Superior temporal gyrus (tissue), 1 donor: Measurements from ENCODE around the gene FAM3A.

ENCODE experiments used
- DNase-seq: peaks from one replicate; pipeline ENCODE4 v3.0.0-alpha.2; 2016; ENCODE audit errors: extremely low spot score

The FAM3A gene

GRCh38 chrX:154481195-154481594, 34.8 kb downstream of the FAM3A start:
- no peak for DNase-seq

- peak; percentile 84 for DNase-seq
These were observed 37.1 kb downstream of the FAM3A start, which contains the start of gene LAGE3 for GRCh38 chrX:154478728-154479622. Gene LAGE3, minus strand, starts transcription at chrX:154479281. Its CDS starts 366 bp downstream, at chrX:154478915.

GRCh38 chrX:154477891-154478477, 38.0 kb downstream of the FAM3A start:
- DNase-seq = no peak

DNA sequence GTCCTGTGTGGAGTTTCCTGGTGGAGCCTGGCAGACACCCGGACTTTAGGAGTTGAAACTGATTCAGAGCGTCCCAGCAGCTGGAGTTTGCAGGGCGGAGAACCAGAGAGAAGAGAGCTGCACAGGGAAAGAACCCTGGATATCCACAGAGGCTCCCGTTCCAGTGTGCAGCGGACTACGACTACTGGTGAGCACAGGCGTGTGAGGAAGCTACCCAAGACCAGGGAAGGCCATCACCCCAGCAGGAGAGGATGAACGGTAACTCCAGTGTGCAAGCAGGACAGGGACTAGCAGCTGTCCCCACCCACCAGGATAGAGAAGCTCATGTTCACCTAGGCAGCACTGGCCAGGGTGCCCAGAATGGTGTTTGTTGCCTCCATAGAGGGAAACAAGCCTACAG, 39.2 kb downstream of the FAM3A start:
- DNase-seq = no peak

DNA sequence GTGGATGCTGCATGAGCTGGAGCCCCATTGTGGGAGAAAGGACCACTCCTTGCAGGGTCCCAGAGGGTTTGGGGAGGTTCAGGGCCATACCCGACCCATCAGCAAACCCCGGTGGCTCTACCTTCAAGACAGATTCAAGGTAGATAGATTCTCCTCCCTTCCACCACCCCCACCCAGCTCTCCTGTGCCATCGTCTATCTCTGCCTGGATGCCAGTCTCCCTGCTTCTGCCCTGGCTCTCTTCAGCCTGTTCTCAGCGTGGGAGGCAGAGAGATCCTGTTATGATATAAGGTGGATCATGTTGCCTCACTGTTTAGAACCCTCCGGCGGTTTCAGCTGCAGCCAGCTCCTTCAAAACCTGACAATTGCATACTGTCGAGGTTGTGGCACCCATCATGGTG, 42.3 kb downstream of the FAM3A start:
- DNase-seq = no peak

- DNase-seq = no peak
These were observed 43.1 kb downstream of the FAM3A start for GRCh38 chrX:154472685-154473632.

- DNase-seq = no peak
These were observed 44.0 kb downstream of the FAM3A start for GRCh38 chrX:154471839-154472684.

- DNase-seq = no peak
These were observed 45.0 kb downstream of the FAM3A start for GRCh38 chrX:154470914-154471568.

- DNase-seq = no peak
These were observed 45.6 kb downstream of the FAM3A start for GRCh38 chrX:154470434-154470833.

DNA sequence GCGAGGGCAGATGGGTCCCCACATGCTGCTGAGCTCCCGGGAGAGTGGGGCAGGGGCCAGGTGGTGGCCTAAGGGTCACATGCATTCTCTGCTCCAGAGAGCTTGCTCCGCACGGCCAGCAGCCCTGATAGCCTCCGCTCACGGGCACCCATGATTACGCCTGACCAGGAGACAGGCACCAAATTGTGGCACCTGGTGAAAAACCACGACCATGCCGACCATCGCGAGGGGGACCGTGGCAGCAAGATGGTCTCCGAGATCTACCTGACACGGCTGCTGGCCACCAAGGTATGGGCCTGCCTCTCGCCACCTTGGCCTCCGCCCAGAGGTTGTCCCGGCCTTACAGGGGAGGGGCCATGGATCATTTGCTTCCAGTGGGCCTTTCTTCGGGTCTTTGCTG, 46.2 kb downstream of the FAM3A start:
- DNase-seq = no peak

DNA sequence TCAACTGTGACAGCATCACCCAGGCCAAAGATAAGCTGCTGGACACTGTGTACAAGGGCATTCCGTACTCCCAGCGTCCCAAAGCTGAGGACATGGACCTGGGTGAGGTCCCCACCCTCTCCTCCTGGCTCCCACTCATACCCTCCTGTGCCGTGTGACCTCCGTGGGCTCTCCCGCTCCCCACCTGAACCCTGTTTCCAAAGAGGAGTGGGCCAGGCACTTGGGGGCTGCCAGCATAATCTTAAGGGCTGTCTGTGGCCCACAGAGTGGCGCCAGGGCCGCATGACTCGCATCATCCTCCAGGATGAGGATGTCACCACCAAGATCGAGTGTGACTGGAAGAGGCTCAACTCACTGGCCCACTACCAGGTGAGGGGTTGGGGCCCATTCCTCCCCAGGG, 46.9 kb downstream of the FAM3A start:
- no peak for DNase-seq

DNA sequence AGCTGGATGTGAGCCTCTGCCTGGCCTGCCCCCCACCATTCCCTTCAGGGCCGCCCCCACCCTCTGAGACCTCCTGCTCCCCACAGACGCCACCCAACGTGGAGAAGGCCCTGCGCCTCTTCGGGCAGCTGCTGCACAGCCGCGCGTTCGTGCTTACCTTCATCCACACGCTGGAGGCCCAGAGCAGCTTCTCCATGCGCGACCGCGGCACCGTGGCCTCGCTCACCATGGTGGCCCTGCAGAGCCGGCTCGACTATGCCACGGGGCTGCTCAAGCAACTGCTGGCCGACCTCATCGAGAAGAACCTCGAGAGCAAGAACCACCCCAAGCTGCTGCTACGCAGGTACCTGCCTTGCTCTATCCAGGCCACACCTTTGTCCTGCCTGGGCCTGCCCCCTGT, 47.8 kb downstream of the FAM3A start:
- no peak for DNase-seq

DNA sequence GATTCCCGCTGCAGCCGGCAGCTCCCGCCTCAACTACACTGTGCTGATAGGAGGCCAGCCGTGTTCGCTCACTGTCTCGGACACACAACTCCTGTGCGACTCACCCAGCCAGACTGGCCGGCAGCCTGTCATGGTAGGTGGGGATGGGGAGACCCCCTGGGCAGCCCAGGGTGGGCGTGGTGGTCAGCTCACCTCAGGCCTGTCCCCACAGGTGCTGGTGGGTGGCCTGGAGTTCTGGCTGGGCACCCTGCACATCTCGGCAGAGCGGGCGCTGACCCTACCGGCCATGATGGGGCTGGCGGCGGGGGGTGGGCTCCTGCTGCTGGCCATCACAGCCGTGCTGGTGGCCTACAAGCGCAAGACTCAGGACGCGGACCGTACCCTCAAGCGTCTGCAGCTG, 48.5 kb downstream of the FAM3A start:
- no peak for DNase-seq

DNA sequence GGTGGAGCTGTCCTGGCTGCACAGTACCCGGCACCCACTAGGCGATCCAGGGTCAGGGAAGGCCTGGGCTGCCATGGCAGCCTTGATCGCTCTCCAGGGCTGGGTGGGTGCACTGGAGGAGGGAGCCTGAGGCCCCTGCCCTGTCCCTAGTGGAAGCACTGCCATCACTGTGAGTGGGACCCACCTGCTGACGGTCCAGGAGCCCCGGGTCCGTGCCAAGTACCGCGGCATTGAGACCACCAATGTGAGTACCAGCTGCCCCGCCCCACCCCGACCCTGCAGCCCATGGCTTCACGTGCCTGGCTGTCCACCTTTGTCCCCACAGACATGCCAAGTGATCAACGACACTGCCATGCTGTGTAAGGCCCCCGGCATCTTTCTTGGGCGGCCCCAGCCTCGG, 49.1 kb downstream of the FAM3A start:
- DNase-seq = no peak

GRCh38 chrX:154466036-154466435, 50.0 kb downstream of the FAM3A start:
- no peak for DNase-seq

GRCh38 chrX:154465601-154466000, 50.4 kb downstream of the FAM3A start:
- DNase-seq = no peak

GRCh38 chrX:154464806-154465365, 51.1 kb downstream of the FAM3A start:
- no peak for DNase-seq

- DNase-seq = no peak
These were observed 52.3 kb downstream of the FAM3A start for GRCh38 chrX:154463611-154464220.

DNA sequence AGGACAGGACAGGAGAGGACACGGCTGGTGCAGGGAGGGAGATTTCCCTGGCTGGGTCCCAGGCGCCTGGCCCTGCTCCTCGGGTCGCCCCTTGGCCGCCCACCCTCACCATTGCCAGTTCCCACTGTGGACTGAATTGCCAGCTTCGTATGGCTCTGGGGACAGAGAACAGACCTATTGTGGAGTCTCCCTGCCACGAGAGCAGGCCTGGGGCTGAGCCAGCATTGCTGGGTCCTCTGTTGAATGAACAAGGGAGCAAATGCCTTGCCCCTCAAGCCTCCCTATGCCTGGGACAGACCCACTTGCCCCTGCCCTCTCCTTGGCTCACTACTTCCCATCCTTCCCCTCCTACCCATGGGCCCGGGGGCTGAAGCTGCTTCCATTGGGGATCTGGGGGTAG, 53.6 kb downstream of the FAM3A start:
- DNase-seq = no peak

- no peak for DNase-seq
These were observed 55.7 kb downstream of the FAM3A start for GRCh38 chrX:154460326-154460725.
